Astrocyte of the cerebellum (primary cell): ENCODE results near the gene SLC16A9.

Experiments
- DNase-seq: peaks from one replicate; pipeline ENCODE4 v3.0.0-alpha.2; 2011; ENCODE audit warnings: low read depth
- H3K4me3 ChIP-seq: 2 replicates; pipeline ENCODE4 v1.5.1; 2011; ENCODE audit warnings: mild to moderate bottlenecking, low read depth, low read length, moderate library complexity
- CTCF ChIP-seq: IDR thresholded peaks from 2 replicates; pipeline ENCODE4 v1.5.1; 2012; ENCODE audit warnings: low read length, low read depth, moderate library complexity, mild to moderate bottlenecking; ENCODE audit errors: missing control alignments
- in situ Hi-C: cut with HindIII; loops from 2 replicates; pipeline ENCODE4 v1.10.0; 2017; ENCODE audit warnings: low sequenced_read_pairs

Gene SLC16A9

GRCh38 chr10:59631237-59631636 lies 78.4 kb downstream of the SLC16A9 start:
- H3K4me3 ChIP-seq: no peak overlapping the region
- TF ChIP-seq CTCF: no peak
- in situ Hi-C loops: no loop called here
- no peak for DNase-seq

- TF ChIP-seq CTCF: no peak
- in situ Hi-C loops: no loop called here
- no peak overlapping the region for H3K4me3 ChIP-seq
- no peak for DNase-seq
Observed at GRCh38 chr10:59628965-59629364, 80.7 kb downstream of the SLC16A9 start.

GRCh38 chr10:59628456-59628855 lies 81.2 kb downstream of the SLC16A9 start:
- no peak for TF ChIP-seq CTCF
- in situ Hi-C loops: no loop called here
- H3K4me3 ChIP-seq: no peak overlapping the region
- no peak for DNase-seq

- DNase-seq: no peak
- TF ChIP-seq CTCF: no peak
- no peak overlapping the region for H3K4me3 ChIP-seq
- in situ Hi-C loops: no loop called here
Observed at GRCh38 chr10:59627366-59628018, 82.2 kb downstream of the SLC16A9 start.

GRCh38 chr10:59626523-59626869 lies 83.2 kb downstream of the SLC16A9 start:
- in situ Hi-C loops: no loop called here
- no peak for DNase-seq
- TF ChIP-seq CTCF: no peak
- H3K4me3 ChIP-seq: no peak overlapping the region

GRCh38 chr10:59625721-59626522 lies 83.7 kb downstream of the SLC16A9 start:
- no peak overlapping the region for H3K4me3 ChIP-seq
- TF ChIP-seq CTCF: peak; percentile 77
- peak; percentile 67 for DNase-seq
- in situ Hi-C loops: no loop called here
